Uterus (tissue), 4 donors: ENCODE results near the gene PSMB7. TPM values are rescaled to one million over a fixed set of nuclear protein-coding genes. Genes with fewer than 3 reads are reported as not detected.

Source experiments
- DNase-seq, 2 donors: peaks; one replicate each; pipeline ENCODE4 v3.0.0-alpha.2; 2019 to 2020
- H3K27ac ChIP-seq, 2 donors: fragments of 200-600 bp; sonication (generic); 1 replicate in 1 of 2; 2 replicates in 1 of 2; pipeline ENCODE4 v1.5.1; 2016 to 2018
- H3K27me3 ChIP-seq, 2 donors: fragments of 200-600 bp; sonication (generic); one replicate each; pipeline ENCODE4 v1.5.1; 2018 to 2019; ENCODE audit warnings: control low read depth in 1 of 2
- H3K36me3 ChIP-seq, 2 donors: fragments of 200-600 bp; sonication (generic); one replicate each; pipeline ENCODE4 v1.5.1; 2019; ENCODE audit warnings: control low read depth in 1 of 2
- H3K4me1 ChIP-seq, 2 donors: fragments of 200-600 bp; sonication (generic); one replicate each; pipeline ENCODE4 v1.5.1; 2018 to 2019; ENCODE audit warnings: control low read depth in 1 of 2
- H3K4me3 ChIP-seq, 2 donors: fragments of 200-600 bp; sonication (generic); 1 replicate in 1 of 2; 2 replicates in 1 of 2; pipeline ENCODE4 v1.5.1; 2018 to 2019; ENCODE audit warnings: mild to moderate bottlenecking in 1 of 2
- H3K9me3 ChIP-seq, 2 donors: fragments of 200-600 bp; sonication (generic); one replicate each; pipeline ENCODE4 v1.5.1; 2019; ENCODE audit warnings: control low read depth in 1 of 2
- POLR2A ChIP-seq, 2 donors: fragments of 450-650 bp; IDR thresholded peaks; one replicate each; pipeline ENCODE4 v1.6.1; 2016; ENCODE audit warnings: antibody characterized with exemption in 2 of 2, mild to moderate bottlenecking in 1 of 2, moderate library complexity in 1 of 2
- intact Hi-C: fragments of 100-400 bp; cut with DNase I; formaldehyde crosslinking; loops from one replicate; pipeline ENCODE4 v1.15.1; 2023; ENCODE audit warnings: low total_unique reads
- total RNA-seq, 4 donors: library from RNA; depleted of rRNA in 3 of 4; stranded (reverse); fragments of >200 nt in 3 of 4; gene quantifications; one replicate each; pipeline versions ENCODE4 v1.1.0 to v1.2.4, GENCODE V29; 2014 to 2023
- TF ChIP-seq, protein P1 (sequence below), 4 experiments: fragments of 200-600 bp in 2 of 4; fragments of 450-650 bp in 2 of 4; sonication (generic) in 2 of 4; IDR thresholded peaks; one replicate each; pipeline ENCODE4 v1.5.1; 2016 to 2019; ENCODE audit warnings: antibody characterized with exemption in 4 of 4, mild to moderate bottlenecking in 2 of 4, moderate library complexity in 1 of 4
- donor health status: DM: yes; HTN: yes; CAD: no.

Gene PSMB7
- total RNA-seq, 4 donors from 2014 or later: 86.1 to 292 (median 94.7) TPM

DNA sequence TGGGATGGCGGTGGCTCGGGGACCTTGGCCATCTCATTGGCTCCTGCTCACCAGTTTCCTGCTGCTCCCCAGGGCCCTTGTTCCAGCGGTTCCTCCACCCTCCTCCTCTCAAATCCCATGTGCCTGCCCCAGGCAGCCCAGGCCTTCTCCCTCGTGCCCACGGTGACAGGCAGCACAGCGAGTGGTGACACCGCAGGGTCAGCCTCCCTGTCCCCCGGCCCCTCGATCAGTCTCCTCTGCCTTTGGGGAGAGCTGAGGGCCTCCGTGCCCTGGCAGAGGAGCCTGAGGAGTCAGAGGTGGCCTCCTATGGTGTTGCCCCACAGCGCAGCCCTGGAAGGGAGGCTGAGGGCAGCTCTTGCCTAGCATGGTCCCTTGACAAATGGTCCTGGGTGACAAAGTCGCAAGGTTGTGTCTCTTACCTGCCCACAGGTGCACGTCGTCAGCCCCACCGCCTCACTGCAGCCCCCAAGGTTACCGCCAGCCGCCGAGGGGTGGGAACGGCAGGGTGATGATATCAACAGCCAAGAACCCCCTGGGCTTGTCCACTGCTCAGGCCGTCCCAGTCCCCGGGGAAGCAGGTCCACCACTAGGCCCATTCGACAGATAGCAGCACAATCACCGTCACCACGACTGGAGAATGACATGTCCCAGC, 107.7 kb downstream of the PSMB7 start:
- no peaks in the 10 kb centered on the region for H3K27me3 ChIP-seq
- TF ChIP-seq, protein P1, sequence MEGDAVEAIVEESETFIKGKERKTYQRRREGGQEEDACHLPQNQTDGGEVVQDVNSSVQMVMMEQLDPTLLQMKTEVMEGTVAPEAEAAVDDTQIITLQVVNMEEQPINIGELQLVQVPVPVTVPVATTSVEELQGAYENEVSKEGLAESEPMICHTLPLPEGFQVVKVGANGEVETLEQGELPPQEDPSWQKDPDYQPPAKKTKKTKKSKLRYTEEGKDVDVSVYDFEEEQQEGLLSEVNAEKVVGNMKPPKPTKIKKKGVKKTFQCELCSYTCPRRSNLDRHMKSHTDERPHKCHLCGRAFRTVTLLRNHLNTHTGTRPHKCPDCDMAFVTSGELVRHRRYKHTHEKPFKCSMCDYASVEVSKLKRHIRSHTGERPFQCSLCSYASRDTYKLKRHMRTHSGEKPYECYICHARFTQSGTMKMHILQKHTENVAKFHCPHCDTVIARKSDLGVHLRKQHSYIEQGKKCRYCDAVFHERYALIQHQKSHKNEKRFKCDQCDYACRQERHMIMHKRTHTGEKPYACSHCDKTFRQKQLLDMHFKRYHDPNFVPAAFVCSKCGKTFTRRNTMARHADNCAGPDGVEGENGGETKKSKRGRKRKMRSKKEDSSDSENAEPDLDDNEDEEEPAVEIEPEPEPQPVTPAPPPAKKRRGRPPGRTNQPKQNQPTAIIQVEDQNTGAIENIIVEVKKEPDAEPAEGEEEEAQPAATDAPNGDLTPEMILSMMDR (IDR thresholded peaks at IDR 0.05): no peak
- TF ChIP-seq POLR2A (IDR thresholded peaks at IDR 0.05): no peak
- no peaks in the 10 kb centered on the region for H3K4me1 ChIP-seq
- H3K9me3 ChIP-seq: no peaks in the 10 kb centered on the region
- no peak overlapping the region for H3K4me3 ChIP-seq
- no peak overlapping the region for H3K27ac ChIP-seq
- intact Hi-C loops: no loop called here
- no peak for DNase-seq
- no peaks in the 10 kb centered on the region for H3K36me3 ChIP-seq

DNA sequence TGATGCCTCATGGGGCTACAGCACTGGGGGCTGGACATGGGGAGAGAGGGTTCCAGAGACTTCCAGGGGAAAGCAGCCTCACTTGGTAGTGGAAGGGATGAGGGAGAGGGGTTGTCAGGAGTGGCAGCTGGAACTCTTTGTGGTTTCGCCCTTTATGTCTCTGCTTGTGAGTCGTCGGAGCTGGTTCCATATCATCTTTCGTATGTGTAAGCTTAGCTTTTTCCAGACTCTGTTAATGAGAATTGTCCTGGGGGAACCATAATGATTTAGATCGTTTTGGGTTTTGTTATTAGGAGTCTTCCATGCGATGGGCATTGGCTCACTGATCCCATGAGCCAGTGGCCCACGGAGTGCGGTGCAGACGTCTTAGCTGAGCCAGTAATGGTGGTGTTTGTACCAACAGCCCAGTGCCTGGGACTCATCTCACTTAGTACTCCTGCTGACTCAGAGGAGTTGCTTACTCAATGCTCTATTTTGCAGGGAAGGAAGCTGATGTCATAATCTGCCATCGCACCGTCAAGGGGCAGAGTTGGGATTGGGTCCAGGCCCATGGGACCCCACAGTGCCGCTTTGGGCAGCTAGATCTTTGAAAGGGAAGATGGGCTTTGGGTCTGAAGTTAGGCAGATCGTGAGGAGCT, 109.0 kb downstream of the PSMB7 start:
- H3K27me3 ChIP-seq: no peaks in the 10 kb centered on the region
- TF ChIP-seq, protein P1 (IDR thresholded peaks at IDR 0.05): no peak
- TF ChIP-seq POLR2A (IDR thresholded peaks at IDR 0.05): no peak
- no peak for DNase-seq
- H3K4me3 ChIP-seq: no peak overlapping the region
- no peaks in the 10 kb centered on the region for H3K36me3 ChIP-seq
- H3K9me3 ChIP-seq: no peaks in the 10 kb centered on the region
- H3K27ac ChIP-seq: no peak overlapping the region
- no peaks in the 10 kb centered on the region for H3K4me1 ChIP-seq
- intact Hi-C loops: no loop called here

DNA sequence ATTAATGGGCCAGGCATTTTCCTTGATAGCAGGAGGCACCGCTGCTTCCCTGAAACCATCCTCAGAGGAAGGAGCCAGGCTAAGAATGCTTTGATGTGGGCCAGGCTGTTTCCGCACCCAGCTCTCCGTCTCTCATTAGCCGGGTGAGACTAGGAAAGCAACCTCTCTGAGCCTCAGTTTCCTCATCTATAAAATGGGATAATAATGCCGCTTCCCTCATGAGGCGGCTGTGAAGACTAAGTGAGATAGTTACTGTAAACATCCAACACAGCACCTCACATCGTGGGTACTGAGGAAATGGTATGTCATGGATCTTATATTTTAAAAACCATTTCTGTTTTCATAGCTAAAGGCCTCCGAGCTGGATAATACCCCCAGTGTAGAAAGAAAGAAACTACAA, 111.0 kb downstream of the PSMB7 start:
- Histone ChIP-seq H3K9me3 (no peaks in the 10 kb centered on the region), H3K27me3 (no peaks in the 10 kb centered on the region), H3K27ac (no peak overlapping the region), H3K4me1 (peaks cover 0 to under 1% of the 10 kb centered on the region in 2 donors), H3K36me3 (no peaks in the 10 kb centered on the region), H3K4me3 (no peak overlapping the region)
- DNase-seq: no peak
- intact Hi-C loops: no loop called here
- TF ChIP-seq, protein P1 (IDR thresholded peaks at IDR 0.05): no peak
- TF ChIP-seq POLR2A (IDR thresholded peaks at IDR 0.05): no peak

DNA sequence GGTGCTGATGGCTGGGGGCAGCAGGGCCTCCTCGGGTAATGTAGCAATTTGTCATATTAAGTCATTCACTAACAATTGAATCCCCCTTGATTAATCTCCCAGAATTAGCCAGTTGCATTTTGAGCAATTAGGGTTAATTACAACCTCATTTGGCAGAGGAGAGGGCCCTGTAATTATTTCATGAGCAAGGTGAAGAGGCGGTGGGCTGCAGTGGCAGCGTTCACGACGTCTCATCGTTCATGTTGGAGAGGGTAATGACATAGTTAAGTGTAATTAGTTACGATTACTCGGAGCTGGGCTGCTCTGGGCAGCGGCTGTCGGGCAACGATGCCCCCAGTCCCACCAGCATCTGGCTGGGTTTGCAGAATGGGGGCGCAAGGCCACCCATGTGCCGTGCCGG, 111.5 kb downstream of the PSMB7 start:
- intact Hi-C loops: no loop called here
- Histone ChIP-seq H3K9me3 (no peaks in the 10 kb centered on the region), H3K36me3 (no peaks in the 10 kb centered on the region), H3K27me3 (no peaks in the 10 kb centered on the region), H3K4me1 (peaks cover 0 to 3% of the 10 kb centered on the region in 2 donors), H3K4me3 (no peak overlapping the region), H3K27ac (no peak overlapping the region)
- TF ChIP-seq, protein P1 (IDR thresholded peaks at IDR 0.05): no peak
- TF ChIP-seq POLR2A (IDR thresholded peaks at IDR 0.05): no peak
- no peak for DNase-seq

Other genes with a start within 250 kb of the PSMB7 start
- 10 to 100 TPM in 3 of 4 donors, 1 to 10 TPM in 1; 6.1 to 38.5 (median 34.7) TPM for gene NEK6, start 157.5 kb downstream of the PSMB7 start, total RNA-seq
- under 1 TPM in 1 of 4 donors, not detected in 3; 0.76 TPM for gene ADGRD2, start 35.0 kb upstream of the PSMB7 start, total RNA-seq
- gene NR5A1, start 92.0 kb upstream of the PSMB7 start, total RNA-seq: under 1 TPM in 2 of 4 donors, not detected in 2; 0.14 to 0.58 TPM